Bladder microvascular endothelial cell (primary cell): Measurements from ENCODE around the gene ASPDH. TPM values are rescaled to one million over a fixed set of nuclear protein-coding genes. Genes with fewer than 3 reads are reported as not detected.

Source experiments
- total RNA-seq: library from RNA; depleted of rRNA; stranded (reverse); fragments of >200 nt; gene quantifications from 2 replicates; pipeline ENCODE4 v1.2.3, GENCODE V29; 2014

The ASPDH gene
- total RNA-seq = 0.19 TPM in 1 of 2 replicates, not detected in the other

GRCh38 chr19:50513746-50514345, at the start of gene ASPDH:
TSS of gene ASPDH (minus strand) at chr19:50513913. CDS start at chr19:50513823, 90 bp downstream.

GRCh38 chr19:50511069-50511822, 2.5 kb downstream of the ASPDH start, which contains the start of gene JOSD2:
TSS of gene JOSD2 (minus strand) at chr19:50511191. CDS start at chr19:50510431, 760 bp downstream.

GRCh38 chr19:50476224-50476906, 37.3 kb downstream of the ASPDH start, which contains the start of the genes EMC10 and GARIN5A:
TSS of gene EMC10 (plus strand) at chr19:50476507. CDS start at chr19:50476545, 38 bp downstream.
TSS of gene GARIN5A (minus strand) at chr19:50476848. CDS start at chr19:50476388, 460 bp downstream.

Other genes with a start within 250 kb of the ASPDH start
- gene KCNC3, start 184.5 kb downstream of the ASPDH start, total RNA-seq = under 0.01 and 0.38 TPM in 2 replicates
- gene NAPSA, start 148.3 kb downstream of the ASPDH start, total RNA-seq = 0.19 TPM in 1 of 2 replicates, not detected in the other
- gene NR1H2, start 137.5 kb downstream of the ASPDH start, total RNA-seq = 45.5 and 67.3 TPM in 2 replicates
- 65.4 and 79.4 TPM in 2 replicates for gene POLD1, start 129.6 kb downstream of the ASPDH start, total RNA-seq
- not detected in 2 replicates for gene SPIB, start 95.0 kb downstream of the ASPDH start, total RNA-seq
- gene MYBPC2, start 81.0 kb downstream of the ASPDH start, total RNA-seq = not detected in 2 replicates
- 31.6 and 54.2 TPM in 2 replicates for gene EMC10, start 37.4 kb downstream of the ASPDH start, total RNA-seq
- not detected in 2 replicates for gene GARIN5A, start 37.1 kb downstream of the ASPDH start, total RNA-seq
- gene JOSD2, start 2.7 kb downstream of the ASPDH start, total RNA-seq = 14.7 and 16.7 TPM in 2 replicates
- under 0.01 TPM in 1 of 2 replicates, not detected in the other for gene LRRC4B, start 54.5 kb upstream of the ASPDH start, total RNA-seq
- 0.19 TPM in 1 of 2 replicates, not detected in the other for gene SYT3, start 126.0 kb upstream of the ASPDH start, total RNA-seq
- 0.57 and 1.1 TPM in 2 replicates for gene C19orf81, start 135.5 kb upstream of the ASPDH start, total RNA-seq
- under 0.01 and 0.19 TPM in 2 replicates for gene SHANK1, start 205.9 kb upstream of the ASPDH start, total RNA-seq
- gene CLEC11A, start 209.5 kb upstream of the ASPDH start, total RNA-seq = 1.0 and 2.3 TPM in 2 replicates